Nephron progenitor cell (in vitro differentiated cells): ENCODE results near the gene KCTD1.

Experiments used
- DNase-seq: peaks from one replicate; pipeline ENCODE4 v3.0.0; 2021
- H3K27ac Mint-ChIP-seq: 2 replicates; pipeline ENCODE4 v1.8.0; 2021; ENCODE audit warnings: mild to moderate bottlenecking, moderate library complexity, mixed read lengths
- H3K27me3 Mint-ChIP-seq: 2 replicates; pipeline ENCODE4 v1.8.0; 2021; ENCODE audit warnings: mild to moderate bottlenecking, low read depth, mixed read lengths; ENCODE audit not compliant: poor library complexity
- H3K36me3 Mint-ChIP-seq: 2 replicates; pipeline ENCODE4 v1.8.0; 2021; ENCODE audit warnings: low read depth, mixed read lengths
- H3K4me1 Mint-ChIP-seq: 2 replicates; pipeline ENCODE4 v1.8.0; 2021; ENCODE audit warnings: mixed read lengths
- H3K4me3 Mint-ChIP-seq: 2 replicates; pipeline ENCODE4 v1.8.0; 2021; ENCODE audit warnings: mild to moderate bottlenecking, moderate library complexity, mixed read lengths
- H3K9me3 Mint-ChIP-seq: 2 replicates; pipeline ENCODE4 v1.8.0; 2021; ENCODE audit warnings: mild to moderate bottlenecking, moderate library complexity, mixed read lengths
- CTCF ChIP-seq: fragments of 200-600 bp; sonication (generic); IDR thresholded peaks from 2 replicates; pipeline ENCODE4 v1.5.0; 2021; ENCODE audit warnings: antibody characterized with exemption

The KCTD1 gene

GRCh38 chr18:26468931-26469340 is 79.4 kb downstream of the KCTD1 start:
- Mint-ChIP-seq H3K4me1 (peaks cover 54% of the 10 kb centered on the region), H3K4me3 (no peak overlapping the region), H3K27me3 (peaks cover 9% of the 10 kb centered on the region), H3K36me3 (peaks cover 68% of the 10 kb centered on the region), H3K9me3 (no peaks in the 10 kb centered on the region), H3K27ac (no peak overlapping the region)
- peak; percentile 71 for DNase-seq
- TF ChIP-seq CTCF: peak; percentile 81

GRCh38 chr18:26466026-26466425 is 82.3 kb downstream of the KCTD1 start:
- H3K9me3 Mint-ChIP-seq: no peaks in the 10 kb centered on the region
- H3K4me1 Mint-ChIP-seq: peaks cover 38% of the 10 kb centered on the region
- peaks cover 65% of the 10 kb centered on the region for H3K36me3 Mint-ChIP-seq
- H3K27me3 Mint-ChIP-seq: peaks cover 14% of the 10 kb centered on the region
- no peak overlapping the region for H3K4me3 Mint-ChIP-seq
- DNase-seq: no peak
- no peak for TF ChIP-seq CTCF
- no peak overlapping the region for H3K27ac Mint-ChIP-seq

- peaks cover 32% of the 10 kb centered on the region for H3K4me1 Mint-ChIP-seq
- H3K9me3 Mint-ChIP-seq: no peaks in the 10 kb centered on the region
- H3K27me3 Mint-ChIP-seq: peaks cover 14% of the 10 kb centered on the region
- peaks cover 71% of the 10 kb centered on the region for H3K36me3 Mint-ChIP-seq
- H3K4me3 Mint-ChIP-seq: no peak overlapping the region
- no peak for TF ChIP-seq CTCF
- H3K27ac Mint-ChIP-seq: peak overlapping the region; percentile 39
- no peak for DNase-seq
Observed at GRCh38 chr18:26465431-26465830, 82.9 kb downstream of the KCTD1 start.

GRCh38 chr18:26464128-26465011 is 84.0 kb downstream of the KCTD1 start:
- H3K27me3 Mint-ChIP-seq: peaks cover 14% of the 10 kb centered on the region
- H3K4me3 Mint-ChIP-seq: no peak overlapping the region
- no peak for DNase-seq
- H3K9me3 Mint-ChIP-seq: no peaks in the 10 kb centered on the region
- no peak for TF ChIP-seq CTCF
- peaks cover 82% of the 10 kb centered on the region for H3K36me3 Mint-ChIP-seq
- H3K27ac Mint-ChIP-seq: no peak overlapping the region
- H3K4me1 Mint-ChIP-seq: peaks cover 26% of the 10 kb centered on the region

- Mint-ChIP-seq H3K27ac (no peak overlapping the region), H3K9me3 (no peaks in the 10 kb centered on the region), H3K4me1 (peaks cover 29% of the 10 kb centered on the region), H3K4me3 (no peak overlapping the region), H3K36me3 (peaks cover 87% of the 10 kb centered on the region), H3K27me3 (peaks cover 15% of the 10 kb centered on the region)
- TF ChIP-seq CTCF: no peak
- DNase-seq: no peak
Observed at GRCh38 chr18:26462355-26462754, 86.0 kb downstream of the KCTD1 start.

- H3K9me3 Mint-ChIP-seq: no peaks in the 10 kb centered on the region
- H3K36me3 Mint-ChIP-seq: peaks cover 84% of the 10 kb centered on the region
- H3K4me3 Mint-ChIP-seq: no peak overlapping the region
- DNase-seq: no peak
- H3K27me3 Mint-ChIP-seq: peaks cover 12% of the 10 kb centered on the region
- H3K27ac Mint-ChIP-seq: peak overlapping the region; percentile 53
- no peak for TF ChIP-seq CTCF
- peaks cover 29% of the 10 kb centered on the region for H3K4me1 Mint-ChIP-seq
Observed at GRCh38 chr18:26461405-26461804, 86.9 kb downstream of the KCTD1 start.
